Head of caudate nucleus (tissue), 42 donors: ENCODE results near the gene SLC45A1.
A peak's percentile ranks its signal among the peaks of the same experiment; 100 is the strongest.

Source experiments
- DNase-seq, 42 donors: peaks; one replicate each; pipeline versions ENCODE4 v3.0.0 to v3.0.0-alpha.2; 2020 to 2021; ENCODE audit warnings: mixed read lengths in 7 of 42
- intact Hi-C: fragments of 100-400 bp; cut with DNase I; formaldehyde crosslinking; loops from one replicate; pipeline ENCODE4 v1.15.0; 2022

The SLC45A1 gene

DNA sequence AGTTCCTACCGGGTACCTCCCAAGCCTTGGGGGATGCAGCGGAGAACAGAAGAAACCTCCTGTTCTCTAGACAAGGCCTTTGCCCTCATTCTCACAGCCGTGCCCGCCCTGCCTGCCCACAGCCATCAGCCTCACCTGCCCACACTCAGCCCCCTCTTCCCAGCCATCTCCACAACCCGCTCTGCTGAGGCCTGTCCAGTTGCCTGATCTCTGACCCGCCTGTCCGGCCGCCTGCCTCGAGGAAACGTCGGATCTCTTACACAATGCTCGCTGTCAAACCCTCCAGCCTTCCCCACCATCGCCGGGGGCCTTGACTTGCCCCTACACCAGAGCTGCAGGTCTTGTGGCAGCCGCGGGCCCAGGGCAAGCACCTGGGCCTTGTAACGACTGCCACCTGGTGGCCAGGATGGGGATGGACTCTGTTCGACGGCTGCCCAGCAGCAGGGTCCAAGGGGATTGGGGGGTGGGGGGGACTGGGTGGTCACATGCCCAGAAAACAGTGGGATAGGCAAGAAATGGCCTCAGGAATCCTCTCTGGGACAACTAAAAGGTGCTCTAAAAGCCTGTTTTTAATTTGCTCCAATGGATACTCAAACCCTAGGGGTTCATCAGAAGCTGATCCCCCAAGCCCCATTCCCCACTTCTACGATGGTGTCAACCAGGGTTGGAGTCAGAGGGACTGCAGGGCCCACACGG lies 31.0 kb downstream of the SLC45A1 start:
- peak; percentile 32 to 86 (median 68) for DNase-seq
- intact Hi-C loops = no loop called here

DNA sequence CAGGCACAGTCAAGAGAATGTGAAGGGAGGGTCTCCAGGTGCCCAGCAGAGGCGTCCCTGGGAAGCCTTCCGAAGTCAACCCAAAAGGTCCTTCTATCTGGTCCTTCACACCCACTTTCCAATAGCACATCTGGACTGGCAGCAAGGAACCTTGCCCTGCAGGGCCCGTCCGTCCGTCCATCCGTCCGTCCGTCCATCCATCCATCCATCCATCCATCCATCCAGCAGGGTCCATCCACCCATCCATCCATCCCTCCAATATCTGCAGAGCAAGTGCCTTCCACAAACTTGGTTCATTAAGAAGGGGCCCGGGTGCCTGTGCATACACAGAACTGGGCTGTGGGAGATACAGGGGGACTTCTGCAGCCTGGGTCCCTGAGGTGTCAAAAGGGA lies 31.6 kb downstream of the SLC45A1 start:
- intact Hi-C loops = no loop called here
- no peak for DNase-seq

DNA sequence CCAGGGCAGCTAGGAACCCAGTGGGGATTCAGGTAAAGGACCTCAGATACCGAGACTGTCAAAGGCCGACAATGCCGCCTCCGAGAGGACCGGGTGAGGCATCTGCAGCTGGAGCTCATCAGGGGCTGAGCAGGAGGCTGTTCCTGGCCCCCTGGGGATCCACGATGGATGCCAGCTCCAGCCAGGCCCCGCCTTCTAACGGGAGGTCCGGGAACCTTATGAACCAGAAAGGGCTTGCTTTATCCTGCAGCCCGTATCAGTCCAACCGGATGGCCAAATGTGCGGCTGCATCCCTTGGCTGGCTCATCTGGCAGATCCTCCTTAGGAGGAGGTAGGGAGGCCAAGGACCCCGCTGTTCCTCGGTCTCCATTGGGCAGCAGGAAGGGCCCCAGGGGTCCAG lies 32.0 kb downstream of the SLC45A1 start:
- peak in 1 of 42 donors; percentile 13 for DNase-seq
- intact Hi-C loops = no loop called here

DNA sequence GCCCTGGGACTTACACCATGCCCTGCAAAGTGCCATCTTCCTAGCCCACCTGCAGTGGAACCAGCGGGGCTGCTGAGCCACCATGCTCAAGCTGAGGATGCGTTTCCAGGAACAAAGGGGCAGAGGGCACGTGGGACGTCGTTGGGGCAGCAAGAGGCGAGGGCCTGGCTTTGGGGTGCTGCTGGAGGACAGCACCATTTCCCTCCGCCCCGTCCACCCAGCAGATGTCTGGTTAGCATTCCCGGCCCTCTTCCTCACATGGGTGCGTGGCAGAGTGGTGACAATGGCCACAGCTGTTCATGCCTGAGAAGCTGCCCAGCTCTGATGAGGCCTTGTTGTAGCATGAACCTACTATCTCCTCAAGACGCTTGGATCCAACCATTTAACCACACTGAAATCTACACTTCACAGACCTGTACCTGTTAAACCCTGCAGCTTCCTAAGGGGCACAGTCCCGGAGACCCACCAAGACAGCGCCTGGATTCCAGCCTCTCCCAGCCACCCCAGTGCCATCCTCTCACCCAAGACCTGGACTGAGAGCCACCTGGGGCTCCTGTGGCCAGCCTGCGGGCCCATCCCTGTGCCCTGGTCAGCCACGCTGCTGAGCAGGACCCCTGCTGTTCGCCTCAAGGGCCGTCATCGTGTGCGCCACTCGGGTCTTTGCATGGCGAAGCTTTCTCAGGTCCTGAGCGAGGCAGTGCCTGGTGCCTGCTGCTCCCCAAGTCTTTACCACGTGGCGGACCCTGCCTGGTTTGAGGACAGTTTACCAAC lies 33.2 kb downstream of the SLC45A1 start:
- intact Hi-C loops = no loop called here
- peak in 13 of 42 donors; percentile 31 to 75 (median 49) for DNase-seq

DNA sequence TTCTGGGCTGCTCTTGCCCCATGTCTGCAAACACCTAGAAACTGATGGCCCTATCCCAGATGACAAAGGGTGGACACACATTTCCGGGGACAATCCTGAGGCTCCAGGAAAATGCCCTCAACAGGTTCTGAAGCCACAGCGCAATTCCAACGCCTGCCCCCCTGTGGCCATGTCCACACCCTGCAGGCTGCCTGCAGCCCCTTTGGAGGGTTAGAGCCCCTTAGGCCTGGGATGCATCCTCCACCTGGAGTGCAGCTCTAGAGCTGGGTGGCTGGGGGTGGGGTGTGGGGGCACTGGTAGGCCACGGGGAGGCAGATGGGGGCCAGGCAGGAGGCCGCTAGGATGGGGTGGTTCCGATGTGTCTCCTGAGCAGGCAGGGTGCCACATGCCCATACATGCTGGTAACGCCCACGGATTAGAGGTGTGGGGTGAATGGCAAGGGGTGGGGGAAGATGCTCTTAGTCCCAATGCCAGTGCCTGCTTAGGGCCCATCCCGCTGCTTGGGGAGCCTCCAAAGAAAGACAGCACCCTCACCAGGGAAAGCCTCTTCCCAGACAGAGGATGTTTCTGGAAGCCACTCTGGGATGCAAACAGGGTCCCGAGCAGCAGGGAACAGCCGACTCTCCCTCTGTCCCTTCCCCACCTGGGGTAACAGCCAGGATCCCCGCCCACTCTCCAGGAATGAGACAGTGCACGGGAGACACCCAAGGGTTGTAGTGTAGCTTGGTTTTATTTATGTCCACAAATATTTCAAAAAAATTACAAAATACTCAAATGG lies 34.0 kb downstream of the SLC45A1 start:
- intact Hi-C loops = no loop called here
- peak in 10 of 42 donors; percentile 18 to 66 (median 40) for DNase-seq

DNA sequence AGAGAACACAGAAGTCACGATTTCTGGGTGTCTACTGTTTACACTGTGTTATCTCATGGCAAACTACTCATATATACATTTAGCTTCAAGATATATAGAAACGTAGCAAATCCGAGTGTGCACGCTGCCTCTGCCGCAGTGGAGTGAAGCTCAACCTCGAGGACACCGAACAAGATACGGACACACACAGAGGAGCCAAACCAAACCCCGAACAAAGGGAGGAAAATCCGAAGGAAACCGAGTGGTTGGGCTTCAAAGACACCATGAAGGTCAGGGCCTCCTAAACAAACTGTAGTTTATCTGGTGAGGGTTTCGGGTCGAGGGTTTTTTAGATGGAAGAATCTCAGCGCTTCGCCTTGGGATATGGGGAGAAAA lies 34.5 kb downstream of the SLC45A1 start:
- intact Hi-C loops = no loop called here
- DNase-seq = no peak

DNA sequence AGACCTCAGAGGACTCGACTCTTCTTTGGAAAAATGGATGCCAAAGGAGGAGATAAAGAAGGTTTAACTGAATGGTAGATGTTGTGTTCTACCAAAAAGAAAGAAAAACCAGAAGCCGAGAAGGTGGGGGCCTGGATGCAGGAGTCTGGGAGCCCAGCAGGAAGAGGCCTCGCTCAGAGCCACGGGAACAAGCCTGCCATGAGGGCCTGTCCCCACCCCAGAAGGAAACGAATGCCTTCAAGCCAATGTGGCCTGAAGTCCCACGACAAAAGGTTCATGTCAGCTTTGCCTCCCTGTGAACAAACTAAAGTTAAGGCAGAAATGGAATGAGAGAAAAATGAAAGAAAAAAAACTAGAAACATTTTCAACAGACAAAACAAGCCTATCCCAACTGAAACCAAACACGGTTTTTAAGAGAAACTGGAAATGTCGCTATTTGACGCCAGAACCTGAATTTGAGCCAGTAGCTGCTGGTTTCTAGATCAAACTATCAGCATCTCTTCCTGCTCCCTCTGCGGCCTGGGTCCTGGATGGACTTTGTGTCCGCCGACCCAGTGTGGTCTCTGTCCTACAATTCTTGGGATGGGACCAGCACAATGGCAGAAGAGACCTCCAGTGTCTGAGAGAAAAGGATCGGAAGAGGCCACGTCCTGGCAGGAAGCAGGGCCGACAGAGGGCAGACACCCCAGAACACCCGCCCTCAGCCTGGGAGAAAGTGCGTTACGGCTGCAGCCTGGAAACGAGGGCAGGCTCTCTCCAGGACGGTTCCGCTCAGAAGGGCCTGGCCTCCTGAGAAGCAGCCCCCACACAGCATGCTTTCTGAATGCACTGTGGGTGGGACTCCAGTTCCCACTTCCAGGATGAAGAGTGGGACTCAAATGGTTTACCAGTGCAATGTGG lies 35.2 kb downstream of the SLC45A1 start:
- intact Hi-C loops = no loop called here
- DNase-seq = peak in 1 of 42 donors; percentile 13

DNA sequence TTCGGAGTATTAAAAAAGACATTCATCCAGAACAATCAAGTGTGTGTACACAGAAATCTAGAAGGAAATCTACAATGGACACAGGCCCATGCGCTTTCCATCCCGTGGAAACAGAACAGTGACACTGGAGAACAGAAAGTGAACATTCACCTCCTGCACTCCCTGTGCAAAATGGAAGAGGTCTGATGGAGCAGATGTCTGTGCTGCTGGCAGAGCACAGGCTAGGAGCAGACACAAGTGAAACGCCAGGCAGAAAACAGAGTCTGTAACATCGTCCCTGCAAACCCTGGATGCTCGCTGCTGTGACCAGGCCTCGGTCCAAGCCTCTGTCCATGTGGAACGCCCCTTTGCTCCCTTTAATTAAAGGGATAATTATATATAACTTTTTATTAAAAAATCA lies 36.1 kb downstream of the SLC45A1 start:
- DNase-seq = peak in 1 of 42 donors; percentile 12
- intact Hi-C loops = no loop called here

DNA sequence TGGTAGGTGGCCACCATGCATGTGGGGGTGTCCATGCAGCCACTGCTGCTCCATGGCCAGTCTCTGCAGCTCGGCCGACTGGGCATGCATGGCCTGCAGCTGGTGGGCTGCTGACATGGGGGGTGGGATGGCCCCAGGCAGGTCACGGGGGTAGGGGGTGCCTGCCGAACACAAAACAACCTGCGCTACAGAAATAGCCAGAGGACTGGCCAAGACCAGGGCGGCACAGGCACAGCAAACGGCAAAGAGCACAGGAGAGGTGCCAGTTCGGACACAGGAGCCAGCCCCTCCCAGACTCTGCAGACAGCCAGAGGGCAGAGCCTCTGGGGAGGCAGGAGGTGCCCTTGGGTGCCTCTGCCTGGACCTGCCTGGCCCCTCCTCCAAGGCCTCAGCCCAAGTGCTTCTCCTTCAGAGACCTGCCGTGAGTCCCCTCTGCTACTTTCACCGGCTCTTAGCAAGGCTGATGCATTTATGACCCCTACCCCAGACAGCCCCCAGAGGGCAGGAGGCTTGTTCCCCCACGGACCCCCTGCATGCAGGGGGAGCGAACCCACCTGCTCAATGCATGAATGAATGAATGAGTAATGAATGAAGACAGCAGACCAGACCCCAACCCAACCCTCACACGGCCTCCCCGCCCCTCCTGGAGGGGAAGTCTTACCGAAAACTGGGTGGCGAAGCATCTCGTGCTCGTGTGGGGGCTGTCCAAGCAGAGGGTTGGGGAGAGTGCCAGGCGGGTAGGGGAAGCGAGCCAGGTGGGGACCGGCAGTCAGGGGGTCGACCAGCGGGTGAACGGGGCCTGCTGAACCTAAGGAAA lies 37.7 kb downstream of the SLC45A1 start:
- DNase-seq = no peak
- intact Hi-C loops = no loop called here

DNA sequence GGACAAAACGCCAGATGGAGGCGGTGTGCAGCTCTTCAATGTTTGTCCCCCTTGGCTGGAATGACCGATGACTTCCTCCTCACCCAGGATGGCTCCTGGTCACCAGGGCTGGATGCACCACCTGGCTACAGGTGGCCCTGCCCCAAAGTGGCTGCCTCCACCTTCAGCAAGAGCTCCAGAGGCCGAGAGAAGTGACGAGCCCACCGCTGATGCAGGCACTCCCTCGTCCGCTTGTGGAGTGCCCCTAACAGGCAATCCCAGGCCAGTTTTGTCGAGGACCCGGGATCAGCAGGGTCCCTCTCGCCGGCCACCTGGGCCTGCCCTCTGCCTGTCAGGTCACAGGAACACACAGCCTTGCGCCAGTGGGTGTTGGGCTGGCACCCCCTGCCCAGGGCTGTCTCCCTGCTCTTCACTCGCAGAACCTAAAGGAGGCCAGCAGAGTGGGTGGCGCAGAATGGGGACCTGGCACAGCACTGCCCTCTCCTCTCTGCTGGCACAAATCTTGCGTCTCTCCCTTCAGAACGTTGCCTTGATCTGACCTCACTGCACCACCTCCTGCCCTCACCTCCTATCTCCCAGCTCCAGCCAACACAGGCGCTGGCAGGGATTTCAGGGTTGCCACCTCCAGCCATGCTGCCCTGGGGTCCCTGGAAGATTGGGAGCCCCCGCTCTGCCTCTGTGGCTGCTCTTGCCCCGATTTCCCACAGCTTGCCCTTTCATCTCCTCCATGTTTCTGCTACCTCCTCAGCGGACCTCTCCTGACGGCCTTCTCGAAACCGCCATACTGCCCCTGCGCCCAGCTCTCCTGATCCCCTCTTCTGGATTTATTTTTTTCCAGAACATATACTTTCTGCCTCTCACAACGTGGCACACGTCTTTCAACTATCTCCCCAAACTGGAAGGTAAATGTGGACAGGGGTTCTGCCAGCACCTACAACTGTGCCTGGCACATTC lies 38.6 kb downstream of the SLC45A1 start:
- intact Hi-C loops = no loop called here
- no peak for DNase-seq

DNA sequence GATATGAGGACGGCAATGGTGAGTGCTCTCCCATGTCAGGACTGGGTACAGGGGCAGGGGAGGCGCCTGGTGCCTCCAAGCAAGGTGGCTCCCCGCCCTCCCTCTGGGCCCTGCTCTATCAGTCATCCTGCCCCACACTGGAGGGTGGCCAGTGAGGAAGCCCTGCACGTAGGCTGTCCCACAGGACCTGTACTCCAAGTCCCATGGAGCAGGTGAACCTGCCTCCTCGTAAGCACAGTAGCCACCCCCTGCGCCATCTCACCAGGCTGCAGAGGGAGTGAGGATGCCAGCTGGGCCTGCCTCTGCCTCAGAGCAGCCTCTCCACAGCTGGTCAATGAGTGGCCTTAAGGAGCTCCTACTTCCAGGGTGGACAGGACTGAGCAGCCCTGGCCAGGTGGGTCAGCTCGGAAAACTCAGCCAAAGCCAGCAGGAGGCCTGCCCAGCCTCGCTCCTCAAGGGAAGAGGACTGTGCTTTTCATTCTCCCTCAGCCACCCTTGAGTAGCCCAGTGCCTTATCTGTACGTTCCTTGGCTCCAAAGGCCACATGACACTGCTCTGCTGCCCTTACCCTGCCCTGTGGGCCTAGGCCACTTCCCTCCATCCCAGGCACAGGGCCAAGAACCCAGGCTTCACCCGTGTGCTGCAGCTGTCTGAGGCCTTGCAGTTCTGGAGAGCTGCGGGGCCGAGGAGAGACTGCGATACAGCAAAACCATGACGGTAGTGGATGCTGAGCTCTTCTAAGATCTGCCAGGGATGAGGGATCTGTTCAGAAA lies 39.6 kb downstream of the SLC45A1 start:
- DNase-seq = no peak
- intact Hi-C loops = no loop called here

DNA sequence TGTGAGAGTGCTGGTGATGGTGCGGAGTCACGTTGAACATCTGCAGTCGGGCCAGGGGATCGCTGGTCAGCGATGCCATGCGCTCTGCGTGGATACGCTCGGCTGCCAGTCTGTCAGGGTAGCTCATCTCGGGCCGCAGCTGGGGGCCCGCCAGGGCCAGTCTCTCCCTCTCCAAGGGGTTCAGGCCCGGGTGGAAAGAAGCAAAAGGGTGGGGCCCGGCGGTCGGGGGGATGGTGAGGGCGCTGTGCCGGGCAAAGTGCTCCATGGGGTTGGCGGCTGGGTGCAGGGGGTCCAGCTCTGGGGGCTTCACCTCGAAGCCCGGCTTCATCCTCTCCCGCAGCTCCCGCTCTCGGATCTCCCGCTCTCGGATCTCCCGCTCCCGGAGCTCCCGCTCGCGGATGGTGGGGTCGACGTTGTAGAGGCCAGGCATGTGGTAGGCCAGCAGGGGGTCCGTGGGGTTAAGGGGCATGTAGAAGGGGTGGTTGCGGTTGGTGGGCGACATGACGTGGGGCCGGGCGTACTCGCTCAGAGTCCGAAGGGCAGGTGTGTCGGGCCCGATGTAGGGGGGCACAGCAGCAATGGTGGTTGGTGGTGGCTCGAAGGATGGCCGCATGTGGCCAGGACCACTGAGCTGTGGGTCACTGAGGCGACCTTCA lies 40.5 kb downstream of the SLC45A1 start:
- no peak for DNase-seq
- intact Hi-C loops = no loop called here

DNA sequence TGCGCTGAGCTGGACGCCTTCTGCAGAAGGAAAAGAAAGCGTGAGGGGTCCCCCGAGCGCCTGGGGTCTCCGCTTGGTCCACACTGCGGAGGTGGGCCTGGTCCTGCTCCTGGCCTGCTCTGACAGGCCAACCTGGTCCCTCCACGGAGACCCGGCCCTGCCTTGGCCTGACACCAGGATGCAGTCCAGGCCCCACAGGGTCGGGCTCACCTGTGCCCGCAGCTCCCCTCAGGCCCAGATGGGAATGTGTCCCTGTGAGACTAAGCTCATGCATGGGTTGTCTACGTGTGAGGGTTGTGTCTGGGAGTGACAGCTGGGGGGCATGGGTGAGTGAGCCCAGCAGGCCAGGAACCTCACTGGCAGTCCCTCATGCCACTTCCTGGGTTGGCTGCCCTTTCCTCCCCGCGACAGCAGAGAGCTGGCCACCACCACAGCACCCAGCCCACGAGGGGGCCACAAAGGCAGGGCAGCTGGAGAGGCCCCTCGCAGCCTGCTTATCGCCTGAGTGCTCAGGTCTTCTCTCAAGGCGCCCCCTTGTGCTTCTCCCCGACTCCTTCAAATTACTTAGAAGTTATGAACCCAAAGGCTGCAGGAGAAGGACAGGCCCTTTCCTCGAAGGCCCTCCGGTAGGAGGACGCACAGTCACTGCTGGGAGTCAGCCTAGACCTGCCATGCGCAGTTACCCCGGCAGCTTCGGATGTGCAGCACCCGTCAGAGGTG lies 41.1 kb downstream of the SLC45A1 start:
- no peak for DNase-seq
- intact Hi-C loops = no loop called here

DNA sequence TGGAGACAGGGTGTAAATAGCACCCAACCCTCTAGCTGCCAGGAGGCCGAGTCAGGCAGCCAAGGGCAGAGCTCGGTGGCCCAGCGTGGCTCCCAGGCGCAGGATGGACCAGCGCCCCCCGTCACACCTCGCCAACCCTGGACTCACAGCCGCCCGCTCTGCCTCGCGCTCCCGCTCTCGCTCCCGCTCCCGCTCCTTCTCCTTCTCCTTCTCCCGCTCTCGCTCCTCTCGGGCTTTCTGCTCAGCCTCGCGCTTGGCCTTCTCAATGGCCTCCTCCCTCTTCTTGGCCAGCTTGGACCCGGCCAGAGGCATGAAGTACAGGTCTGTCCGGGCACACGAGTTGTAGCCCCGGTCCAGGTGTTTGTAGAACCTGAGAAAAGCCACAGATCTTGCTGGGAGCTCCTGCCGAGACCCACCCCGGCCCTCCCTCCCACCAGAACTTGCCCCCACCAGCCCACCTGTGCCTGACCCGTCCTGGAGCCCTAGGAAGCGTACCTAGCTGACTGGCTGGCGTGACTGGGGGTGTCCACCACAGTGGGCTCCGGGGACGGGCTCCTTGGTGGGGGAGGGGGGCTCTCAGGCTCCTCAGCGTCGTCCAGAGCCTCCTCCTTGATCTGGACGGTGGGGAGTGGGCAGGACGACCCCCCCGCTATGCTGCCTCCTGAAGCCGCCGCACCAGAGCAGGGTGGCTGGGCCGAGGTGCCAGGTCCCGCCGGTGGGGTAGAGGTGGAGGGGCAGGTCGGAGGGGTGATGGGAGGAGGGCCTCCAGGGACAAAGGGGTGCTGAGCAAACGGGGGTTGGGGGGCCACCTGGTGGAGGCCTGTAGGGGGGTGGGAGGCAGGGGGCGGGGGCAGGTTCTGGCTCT lies 41.9 kb downstream of the SLC45A1 start:
- no peak for DNase-seq
- intact Hi-C loops = no loop called here
